GM18868 (cell line): ENCODE results near the gene PIK3R2.
A peak's percentile ranks its signal among the peaks of the same experiment; 100 is the strongest.
"Not testable (repeated sequence)": the region's sequence is repeated elsewhere in the genome, so short reads cannot be mapped to it uniquely, and the experiment has no call there.

Experiments used
- ATAC-seq: cut with Tn5 transposase; IDR thresholded peaks from one replicate; pipeline ENCODE4 v1.9.1; 2021; ENCODE audit warnings: mild to moderate bottlenecking, moderate library complexity; ENCODE audit not compliant: unreplicated experiment

PIK3R2 gene

GRCh38 chr19:18197941-18198340 is 45.0 kb downstream of the PIK3R2 start:
- ATAC-seq = no peak

- ATAC-seq = no peak
These were observed 45.4 kb downstream of the PIK3R2 start for GRCh38 chr19:18198374-18198773.

- no peak for ATAC-seq
These were observed 49.4 kb downstream of the PIK3R2 start for GRCh38 chr19:18202397-18202777.

GRCh38 chr19:18202778-18203407 is 49.9 kb downstream of the PIK3R2 start:
- ATAC-seq = no peak

- ATAC-seq = no peak
These were observed 50.5 kb downstream of the PIK3R2 start for GRCh38 chr19:18203408-18203862.

DNA sequence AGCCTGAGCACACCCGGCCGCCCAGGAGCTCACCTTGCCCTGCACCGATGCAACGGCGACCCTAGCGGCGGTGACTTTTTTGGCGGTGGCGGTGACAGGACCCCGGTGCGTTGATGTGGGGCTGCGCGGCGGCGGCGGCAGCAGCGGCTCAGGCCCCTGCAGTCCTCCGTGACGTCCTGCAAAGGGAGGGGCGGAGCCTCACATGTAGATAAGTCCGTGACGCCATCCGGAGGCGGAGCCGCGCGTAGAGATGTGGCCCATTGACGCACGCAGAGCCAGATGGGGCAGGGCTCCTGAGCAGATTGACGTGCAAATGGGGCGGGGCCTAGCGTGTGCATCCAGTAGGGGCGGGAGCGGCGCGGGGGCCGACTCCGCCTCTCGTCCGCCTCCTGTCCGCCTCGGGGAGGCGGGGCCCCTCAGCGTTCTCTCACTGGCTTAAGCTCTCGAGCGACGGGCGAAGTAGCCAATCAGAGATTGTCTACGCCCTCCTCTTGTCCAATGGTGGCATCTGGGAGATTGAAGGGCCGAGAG is 51.0 kb downstream of the PIK3R2 start, which contains the start of gene RAB3A:
Gene RAB3A (minus strand): TSS at position 180 of the 531 bp plus-strand sequence. CDS start 1,302 bp downstream, outside the sequence.
- ATAC-seq = peak; percentile 89

DNA sequence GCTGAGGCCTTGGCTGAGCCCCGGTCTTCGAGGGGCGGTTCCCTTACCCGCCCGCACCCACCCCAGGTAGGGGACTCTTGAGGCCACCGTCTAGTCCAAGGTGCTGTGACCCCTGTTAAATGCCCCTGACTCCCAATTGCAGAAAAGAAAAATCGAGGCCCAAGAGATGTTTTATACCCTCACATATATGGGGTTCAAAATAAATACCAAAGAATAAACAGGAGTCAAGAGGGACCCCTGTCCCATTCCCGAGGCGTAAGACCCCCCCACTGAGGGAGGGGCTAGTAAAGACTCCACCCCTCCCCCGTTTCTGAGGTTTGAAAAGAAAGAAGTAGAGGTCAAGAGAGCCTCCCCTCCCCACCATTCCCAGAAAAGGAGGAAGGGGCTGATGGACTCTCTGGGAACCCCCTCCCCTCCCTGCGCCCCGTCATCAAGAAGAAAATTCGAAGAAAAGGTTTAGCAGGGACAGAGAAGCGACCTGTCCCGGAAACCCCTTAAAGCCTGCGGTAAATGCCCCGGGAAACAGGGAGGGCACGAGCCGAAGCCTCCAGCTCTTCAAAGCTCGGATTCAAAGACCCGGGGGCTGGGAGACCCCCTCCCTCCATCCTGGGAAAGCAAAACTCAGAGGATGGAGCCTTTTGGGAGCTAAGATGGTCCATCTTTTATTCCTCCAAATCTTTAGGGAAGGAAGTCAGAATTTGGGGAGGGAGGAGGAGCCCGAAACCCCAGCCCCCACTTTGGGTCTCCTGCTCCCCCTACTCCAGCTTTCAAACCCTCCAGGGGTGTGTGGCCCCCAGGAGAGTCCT is 51.6 kb downstream of the PIK3R2 start:
- peak; percentile 18 for ATAC-seq

- ATAC-seq = no peak
These were observed 52.4 kb downstream of the PIK3R2 start for GRCh38 chr19:18205200-18205892.

DNA sequence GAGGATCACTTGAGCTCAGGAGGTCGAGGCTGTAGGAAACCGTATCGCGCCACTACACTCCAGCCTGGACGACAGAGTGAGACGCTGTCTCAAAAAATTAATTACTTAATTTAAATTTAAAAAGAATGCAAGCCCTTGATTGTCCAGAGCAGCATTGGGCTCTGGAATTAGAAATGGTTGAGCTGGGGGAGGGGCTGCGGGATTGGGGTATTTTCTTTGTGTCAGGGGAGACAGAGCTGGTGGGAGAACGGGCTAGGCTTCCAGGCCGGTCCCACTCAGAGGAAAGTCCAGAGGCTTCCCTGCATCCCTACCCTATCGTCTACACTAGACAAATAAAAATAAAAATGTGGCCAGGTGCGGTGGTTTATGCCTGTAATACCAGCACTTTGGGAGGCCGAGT is 53.1 kb downstream of the PIK3R2 start:
- ATAC-seq = no peak

DNA sequence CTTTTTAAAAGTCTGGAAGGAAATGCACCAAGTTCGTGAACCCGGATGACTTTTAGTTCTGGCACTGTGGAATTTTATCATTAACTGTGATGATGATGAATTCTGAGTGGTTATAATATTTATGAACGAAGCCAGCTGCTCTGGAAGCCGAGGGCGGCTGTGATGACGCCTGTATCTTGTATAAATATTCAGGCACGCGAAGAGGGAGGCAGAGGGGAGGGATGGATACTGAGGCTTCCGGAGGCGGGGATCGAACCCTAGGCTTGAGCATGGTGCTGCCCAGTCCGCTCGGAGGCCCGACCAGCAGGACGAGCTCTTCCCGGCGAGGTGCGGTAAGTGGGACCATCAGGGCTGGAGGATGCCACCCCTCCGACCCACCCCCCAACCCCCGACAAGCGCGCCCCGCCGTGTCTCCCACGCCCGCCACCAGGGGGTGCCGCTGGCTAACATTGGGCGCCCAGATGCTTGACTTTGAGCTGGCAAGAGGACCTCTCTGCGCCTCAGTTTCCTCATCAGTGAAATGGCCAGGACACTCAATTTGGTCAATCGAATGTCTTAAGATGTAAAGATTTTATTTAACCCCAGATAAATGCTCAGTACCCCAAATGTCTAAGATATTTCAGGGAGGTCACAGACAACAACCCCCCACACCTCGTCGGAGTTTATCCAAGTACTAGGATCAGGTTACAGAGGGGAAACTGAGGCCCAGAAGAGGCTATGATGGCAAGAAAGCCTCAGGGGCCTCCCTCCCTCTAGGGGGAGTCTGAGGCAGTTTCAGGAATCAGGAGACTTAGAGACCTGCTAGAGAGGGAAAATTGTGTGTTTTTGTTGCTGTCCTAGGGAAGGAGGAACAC is 55.4 kb downstream of the PIK3R2 start:
- no peak for ATAC-seq

GRCh38 chr19:18209912-18210311 is 56.9 kb downstream of the PIK3R2 start:
- not testable (repeated sequence) for ATAC-seq

- no peak for ATAC-seq
These were observed 58.7 kb downstream of the PIK3R2 start for GRCh38 chr19:18211683-18212082.

- no peak for ATAC-seq
These were observed 61.9 kb downstream of the PIK3R2 start for GRCh38 chr19:18214779-18215433.

GRCh38 chr19:18216789-18217188 is 63.8 kb downstream of the PIK3R2 start:
- no peak for ATAC-seq

DNA sequence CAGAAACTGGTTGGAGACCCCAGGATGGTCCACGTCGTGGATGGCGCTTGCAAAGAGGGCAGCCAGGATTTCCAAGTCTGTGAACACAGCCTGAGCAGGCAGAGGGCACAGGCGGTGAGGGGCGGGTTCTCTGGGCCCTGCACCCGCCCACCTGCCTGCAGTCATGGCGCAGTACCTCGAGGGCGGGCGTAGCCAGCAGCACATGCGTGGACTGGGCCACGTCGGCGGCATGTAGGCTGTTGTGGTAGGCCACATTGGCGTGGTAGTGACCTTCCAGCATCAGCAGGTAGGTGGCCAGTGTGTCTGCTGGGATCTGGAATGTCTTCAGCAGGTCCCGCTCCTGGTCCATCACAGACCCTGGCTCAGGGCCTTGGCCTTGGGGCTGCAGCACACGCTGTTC is 65.2 kb downstream of the PIK3R2 start:
- no peak for ATAC-seq

GRCh38 chr19:18218600-18218999 is 65.6 kb downstream of the PIK3R2 start:
- no peak for ATAC-seq
